ENCODE measurements around the gene RUNX2.

DNA sequence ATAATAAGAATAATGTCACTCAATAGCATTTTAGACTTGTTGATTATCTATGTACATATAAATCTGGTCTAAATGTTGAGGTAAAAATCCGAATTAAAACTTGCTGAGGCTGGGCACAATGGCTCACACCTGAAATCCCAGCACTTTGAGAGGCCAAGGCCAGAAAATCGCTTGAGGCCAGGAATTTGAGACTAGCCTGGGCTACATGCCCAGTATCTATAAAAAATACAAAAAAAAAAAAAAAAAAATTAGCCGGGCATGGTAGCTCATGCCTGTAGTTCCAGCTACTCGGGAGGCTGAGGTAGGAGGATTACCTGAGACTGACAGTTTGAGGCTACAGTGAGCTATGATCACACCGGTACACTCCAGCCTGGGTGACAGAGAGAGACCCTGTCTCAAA lies 83.8 kb downstream of the RUNX2 start:
- TF ChIP-seq, protein P1, sequence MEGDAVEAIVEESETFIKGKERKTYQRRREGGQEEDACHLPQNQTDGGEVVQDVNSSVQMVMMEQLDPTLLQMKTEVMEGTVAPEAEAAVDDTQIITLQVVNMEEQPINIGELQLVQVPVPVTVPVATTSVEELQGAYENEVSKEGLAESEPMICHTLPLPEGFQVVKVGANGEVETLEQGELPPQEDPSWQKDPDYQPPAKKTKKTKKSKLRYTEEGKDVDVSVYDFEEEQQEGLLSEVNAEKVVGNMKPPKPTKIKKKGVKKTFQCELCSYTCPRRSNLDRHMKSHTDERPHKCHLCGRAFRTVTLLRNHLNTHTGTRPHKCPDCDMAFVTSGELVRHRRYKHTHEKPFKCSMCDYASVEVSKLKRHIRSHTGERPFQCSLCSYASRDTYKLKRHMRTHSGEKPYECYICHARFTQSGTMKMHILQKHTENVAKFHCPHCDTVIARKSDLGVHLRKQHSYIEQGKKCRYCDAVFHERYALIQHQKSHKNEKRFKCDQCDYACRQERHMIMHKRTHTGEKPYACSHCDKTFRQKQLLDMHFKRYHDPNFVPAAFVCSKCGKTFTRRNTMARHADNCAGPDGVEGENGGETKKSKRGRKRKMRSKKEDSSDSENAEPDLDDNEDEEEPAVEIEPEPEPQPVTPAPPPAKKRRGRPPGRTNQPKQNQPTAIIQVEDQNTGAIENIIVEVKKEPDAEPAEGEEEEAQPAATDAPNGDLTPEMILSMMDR (IDR thresholded peaks at IDR 0.05), result no peak
- TF ChIP-seq POLR2A (IDR thresholded peaks at IDR 0.05), result no peak

Data from uterus (tissue), 2 donors.